SK-N-SH treated with all-trans-retinoic acid at 6 μM for 48 hours (cell line): Measurements from ENCODE around the gene SEPTIN5.
"Not testable (repeated sequence)": the region's sequence is repeated elsewhere in the genome, so short reads cannot be mapped to it uniquely, and the experiment has no call there.

Experiments used
- ATAC-seq: fragments of 200-7000 bp; cut with Tn5 transposase; 3 replicates; pipeline ENCODE4 v1.9.1; 2020; ENCODE audit warnings: mild to moderate bottlenecking, moderate library complexity
- ARNTL ChIP-seq: fragments of 450-650 bp; formaldehyde crosslinking; IDR thresholded peaks from 2 replicates; pipeline ENCODE4 v1.5.0; 2020; ENCODE audit warnings: low read depth, mild to moderate bottlenecking, moderate library complexity, borderline replicate concordance
- BACH2 ChIP-seq: fragments of 250-450 bp; sonication (Bioruptor Pico); IDR thresholded peaks from 2 replicates; pipeline ENCODE4 v1.9.0; 2021; ENCODE audit warnings: mild to moderate bottlenecking, borderline replicate concordance
- CSDC2 ChIP-seq: fragments of 250-450 bp; sonication (Bioruptor Pico); IDR thresholded peaks from 2 replicates; pipeline ENCODE4 v1.5.0; 2020; ENCODE audit warnings: mild to moderate bottlenecking, moderate library complexity
- ESRRG ChIP-seq: fragments of 250-450 bp; sonication (Bioruptor Pico); IDR thresholded peaks from 2 replicates; pipeline ENCODE4 v1.6.1; 2021; ENCODE audit warnings: mild to moderate bottlenecking
- GLIS3 ChIP-seq: fragments of 250-450 bp; sonication (Bioruptor Pico); IDR thresholded peaks from 2 replicates; pipeline ENCODE4 v1.5.0; 2020; ENCODE audit warnings: mild to moderate bottlenecking, moderate library complexity
- ISL1 ChIP-seq: fragments of 250-450 bp; sonication (Bioruptor Pico); IDR thresholded peaks from 2 replicates; pipeline ENCODE4 v2.1.2; 2022; ENCODE audit warnings: mild to moderate bottlenecking, moderate library complexity
- OSR1 ChIP-seq: fragments of 250-450 bp; sonication (Bioruptor Pico); IDR thresholded peaks from 2 replicates; pipeline ENCODE4 v1.8.0; 2022; ENCODE audit warnings: moderate library complexity, mild to moderate bottlenecking, inconsistent platforms
- PPARA ChIP-seq: fragments of 250-450 bp; sonication (Bioruptor Pico); IDR thresholded peaks from 2 replicates; pipeline ENCODE4 v1.5.0; 2020; ENCODE audit warnings: mild to moderate bottlenecking, borderline replicate concordance
- RARB ChIP-seq: fragments of 250-450 bp; sonication (Bioruptor Pico); IDR thresholded peaks from 2 replicates; pipeline ENCODE4 v1.8.0; 2021; ENCODE audit warnings: mild to moderate bottlenecking, moderate library complexity
- TCF4 ChIP-seq: fragments of 250-450 bp; sonication (Bioruptor Pico); IDR thresholded peaks from 2 replicates; pipeline ENCODE4 v1.8.0; 2021; ENCODE audit warnings: mild to moderate bottlenecking, moderate library complexity, borderline replicate concordance
- TOX ChIP-seq: fragments of 250-450 bp; sonication (Bioruptor Pico); IDR thresholded peaks from 2 replicates; pipeline ENCODE4 v1.8.0; 2021; ENCODE audit warnings: mild to moderate bottlenecking, moderate library complexity, borderline replicate concordance
- ZC3H10 ChIP-seq: fragments of 250-450 bp; sonication (Bioruptor Pico); IDR thresholded peaks from 2 replicates; pipeline ENCODE4 v1.5.1; 2021; ENCODE audit warnings: mild to moderate bottlenecking, moderate library complexity
- ZFP3 ChIP-seq: fragments of 250-450 bp; sonication (Bioruptor Pico); IDR thresholded peaks from 2 replicates; pipeline ENCODE4 v1.5.0; 2020; ENCODE audit warnings: mild to moderate bottlenecking, moderate library complexity
- ZFP30 ChIP-seq: fragments of 450-650 bp; formaldehyde crosslinking; IDR thresholded peaks from 2 replicates; pipeline ENCODE4 v1.5.0; 2022; ENCODE audit warnings: mild to moderate bottlenecking, moderate library complexity
- ZNF565 ChIP-seq: fragments of 450-650 bp; formaldehyde crosslinking; conservative IDR thresholded peaks from 2 replicates; pipeline ENCODE4 v1.5.0; 2020; ENCODE audit warnings: low read depth, mild to moderate bottlenecking, moderate library complexity
- TF ChIP-seq, protein P1 (sequence below): fragments of 250-450 bp; sonication (Bioruptor Pico); IDR thresholded peaks from 2 replicates; pipeline ENCODE4 v1.8.0; 2020; ENCODE audit warnings: mild to moderate bottlenecking, moderate library complexity, borderline replicate concordance
- TF ChIP-seq, protein P2 (sequence below): fragments of 250-450 bp; sonication (Bioruptor Pico); IDR thresholded peaks from 2 replicates; pipeline ENCODE4 v1.5.1; 2020; ENCODE audit warnings: low read depth, mild to moderate bottlenecking, moderate library complexity
- TF ChIP-seq, protein P3 (sequence below): fragments of 250-450 bp; sonication (Bioruptor Pico); IDR thresholded peaks from 2 replicates; pipeline ENCODE4 v1.5.1; 2021; ENCODE audit warnings: mild to moderate bottlenecking, moderate library complexity
- TF ChIP-seq, protein P4 (sequence below): fragments of 250-450 bp; sonication (Bioruptor Pico); IDR thresholded peaks from 2 replicates; pipeline ENCODE4 v1.8.0; 2021; ENCODE audit warnings: low read depth, mild to moderate bottlenecking, moderate library complexity, borderline replicate concordance

SEPTIN5 gene

DNA sequence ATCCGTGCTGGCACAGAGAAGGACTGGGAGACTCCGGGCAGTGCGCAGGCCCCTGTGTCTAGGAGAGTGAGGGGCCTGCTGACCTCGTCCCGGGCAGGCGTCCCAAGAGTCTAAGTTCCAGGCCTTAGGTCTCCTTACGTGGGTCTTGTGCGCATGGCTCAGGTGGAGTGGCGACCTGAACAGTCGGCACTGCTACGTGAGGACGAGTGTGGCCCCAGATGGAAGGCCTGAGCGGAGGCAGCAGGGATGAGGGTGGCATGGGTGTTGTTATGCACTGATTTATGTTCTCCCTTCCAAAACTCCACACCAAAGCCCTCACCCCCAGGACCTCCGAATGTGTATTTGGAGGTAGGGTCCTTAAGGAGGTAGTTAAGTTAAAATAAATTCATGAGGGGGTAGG is 20.7 kb upstream of the SEPTIN5 start (continued):
- TF ChIP-seq ZNF565 (CRISPR knock-in tag) = no peak
- no peak for TF ChIP-seq ESRRG
- TF ChIP-seq, protein P1, sequence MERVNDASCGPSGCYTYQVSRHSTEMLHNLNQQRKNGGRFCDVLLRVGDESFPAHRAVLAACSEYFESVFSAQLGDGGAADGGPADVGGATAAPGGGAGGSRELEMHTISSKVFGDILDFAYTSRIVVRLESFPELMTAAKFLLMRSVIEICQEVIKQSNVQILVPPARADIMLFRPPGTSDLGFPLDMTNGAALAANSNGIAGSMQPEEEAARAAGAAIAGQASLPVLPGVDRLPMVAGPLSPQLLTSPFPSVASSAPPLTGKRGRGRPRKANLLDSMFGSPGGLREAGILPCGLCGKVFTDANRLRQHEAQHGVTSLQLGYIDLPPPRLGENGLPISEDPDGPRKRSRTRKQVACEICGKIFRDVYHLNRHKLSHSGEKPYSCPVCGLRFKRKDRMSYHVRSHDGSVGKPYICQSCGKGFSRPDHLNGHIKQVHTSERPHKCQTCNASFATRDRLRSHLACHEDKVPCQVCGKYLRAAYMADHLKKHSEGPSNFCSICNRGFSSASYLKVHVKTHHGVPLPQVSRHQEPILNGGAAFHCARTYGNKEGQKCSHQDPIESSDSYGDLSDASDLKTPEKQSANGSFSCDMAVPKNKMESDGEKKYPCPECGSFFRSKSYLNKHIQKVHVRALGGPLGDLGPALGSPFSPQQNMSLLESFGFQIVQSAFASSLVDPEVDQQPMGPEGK (CRISPR knock-in tag) = no peak

DNA sequence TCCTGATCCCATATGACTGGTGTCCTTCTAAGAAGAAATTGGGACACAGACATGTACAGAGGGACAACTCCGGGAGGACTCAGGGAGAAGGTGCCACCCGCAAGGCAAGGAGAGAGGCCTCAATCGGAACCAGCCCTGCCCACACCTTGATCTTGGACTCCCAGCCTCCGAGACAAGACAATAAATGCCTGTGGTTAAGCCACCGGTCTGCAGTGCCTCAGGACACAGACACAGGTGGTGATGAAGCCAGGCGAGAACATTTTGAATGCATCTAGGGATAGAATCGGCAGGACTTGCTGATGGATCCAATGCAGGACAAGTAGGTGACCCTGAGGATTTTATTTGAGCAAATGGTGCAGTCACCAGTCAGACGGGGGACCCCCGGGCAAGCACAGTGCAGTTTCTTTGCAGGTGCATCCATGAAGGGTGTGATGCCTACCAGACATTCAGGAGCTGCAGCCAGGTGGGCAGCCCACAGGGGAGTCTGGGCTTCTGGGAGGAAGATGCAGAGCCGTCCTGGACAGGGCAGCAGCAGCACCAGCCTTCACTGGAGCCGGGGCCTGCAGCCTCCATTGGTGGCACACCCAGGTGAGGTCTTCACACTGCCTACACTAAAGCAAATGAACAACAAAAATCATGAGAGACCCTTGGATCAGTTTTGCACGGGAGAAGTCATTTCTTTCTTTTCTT is 20.2 kb upstream of the SEPTIN5 start:
- TF ChIP-seq ZNF565 (CRISPR knock-in tag) (no peak), ZFP30 (CRISPR knock-in tag) (no peak), TCF4 (CRISPR knock-in tag) (no peak), OSR1 (CRISPR knock-in tag) (no peak), ISL1 (CRISPR knock-in tag) (no peak), BACH2 (CRISPR knock-in tag) (no peak), CSDC2 (CRISPR knock-in tag) (no peak)
- TF ChIP-seq, protein P2, sequence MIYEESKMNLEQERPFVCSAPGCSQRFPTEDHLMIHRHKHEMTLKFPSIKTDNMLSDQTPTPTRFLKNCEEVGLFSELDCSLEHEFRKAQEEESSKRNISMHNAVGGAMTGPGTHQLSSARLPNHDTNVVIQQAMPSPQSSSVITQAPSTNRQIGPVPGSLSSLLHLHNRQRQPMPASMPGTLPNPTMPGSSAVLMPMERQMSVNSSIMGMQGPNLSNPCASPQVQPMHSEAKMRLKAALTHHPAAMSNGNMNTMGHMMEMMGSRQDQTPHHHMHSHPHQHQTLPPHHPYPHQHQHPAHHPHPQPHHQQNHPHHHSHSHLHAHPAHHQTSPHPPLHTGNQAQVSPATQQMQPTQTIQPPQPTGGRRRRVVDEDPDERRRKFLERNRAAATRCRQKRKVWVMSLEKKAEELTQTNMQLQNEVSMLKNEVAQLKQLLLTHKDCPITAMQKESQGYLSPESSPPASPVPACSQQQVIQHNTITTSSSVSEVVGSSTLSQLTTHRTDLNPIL (CRISPR knock-in tag) = no peak
- no peak for ATAC-seq

DNA sequence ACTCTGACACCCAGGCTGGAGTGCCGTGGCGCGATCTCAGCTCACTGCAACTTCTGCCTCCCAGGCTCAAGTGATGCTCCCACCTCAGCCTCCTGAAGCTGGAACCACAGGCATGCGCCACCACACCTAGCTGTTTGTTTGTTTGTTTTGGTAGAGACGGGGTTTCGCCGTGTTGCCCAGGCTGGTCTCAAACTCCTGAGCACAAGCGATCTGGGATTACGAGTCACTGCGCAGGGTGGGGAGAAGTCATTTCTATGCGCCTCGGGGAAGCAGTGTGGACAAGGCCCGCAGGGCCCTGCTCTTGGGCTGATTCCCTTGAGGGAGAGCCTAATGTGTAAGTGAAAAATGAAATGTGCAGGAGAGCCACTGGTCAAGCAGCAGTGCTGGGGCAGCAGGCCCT is 19.6 kb upstream of the SEPTIN5 start:
- no peak for ATAC-seq
- no peak for TF ChIP-seq TCF4 (CRISPR knock-in tag)
- no peak for TF ChIP-seq ZFP3
- no peak for TF ChIP-seq RARB (CRISPR knock-in tag)
- TF ChIP-seq ZNF565 (CRISPR knock-in tag) = no peak
- no peak for TF ChIP-seq ARNTL (CRISPR knock-in tag)
- no peak for TF ChIP-seq GLIS3 (CRISPR knock-in tag)
- TF ChIP-seq PPARA = no peak
- no peak for TF ChIP-seq ZC3H10
- no peak for TF ChIP-seq OSR1 (CRISPR knock-in tag)
- TF ChIP-seq, protein P3, sequence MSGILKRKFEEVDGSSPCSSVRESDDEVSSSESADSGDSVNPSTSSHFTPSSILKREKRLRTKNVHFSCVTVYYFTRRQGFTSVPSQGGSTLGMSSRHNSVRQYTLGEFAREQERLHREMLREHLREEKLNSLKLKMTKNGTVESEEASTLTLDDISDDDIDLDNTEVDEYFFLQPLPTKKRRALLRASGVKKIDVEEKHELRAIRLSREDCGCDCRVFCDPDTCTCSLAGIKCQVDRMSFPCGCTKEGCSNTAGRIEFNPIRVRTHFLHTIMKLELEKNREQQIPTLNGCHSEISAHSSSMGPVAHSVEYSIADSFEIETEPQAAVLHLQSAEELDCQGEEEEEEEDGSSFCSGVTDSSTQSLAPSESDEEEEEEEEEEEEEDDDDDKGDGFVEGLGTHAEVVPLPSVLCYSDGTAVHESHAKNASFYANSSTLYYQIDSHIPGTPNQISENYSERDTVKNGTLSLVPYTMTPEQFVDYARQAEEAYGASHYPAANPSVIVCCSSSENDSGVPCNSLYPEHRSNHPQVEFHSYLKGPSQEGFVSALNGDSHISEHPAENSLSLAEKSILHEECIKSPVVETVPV (CRISPR knock-in tag) = no peak
- TF ChIP-seq TOX (CRISPR knock-in tag) = no peak

DNA sequence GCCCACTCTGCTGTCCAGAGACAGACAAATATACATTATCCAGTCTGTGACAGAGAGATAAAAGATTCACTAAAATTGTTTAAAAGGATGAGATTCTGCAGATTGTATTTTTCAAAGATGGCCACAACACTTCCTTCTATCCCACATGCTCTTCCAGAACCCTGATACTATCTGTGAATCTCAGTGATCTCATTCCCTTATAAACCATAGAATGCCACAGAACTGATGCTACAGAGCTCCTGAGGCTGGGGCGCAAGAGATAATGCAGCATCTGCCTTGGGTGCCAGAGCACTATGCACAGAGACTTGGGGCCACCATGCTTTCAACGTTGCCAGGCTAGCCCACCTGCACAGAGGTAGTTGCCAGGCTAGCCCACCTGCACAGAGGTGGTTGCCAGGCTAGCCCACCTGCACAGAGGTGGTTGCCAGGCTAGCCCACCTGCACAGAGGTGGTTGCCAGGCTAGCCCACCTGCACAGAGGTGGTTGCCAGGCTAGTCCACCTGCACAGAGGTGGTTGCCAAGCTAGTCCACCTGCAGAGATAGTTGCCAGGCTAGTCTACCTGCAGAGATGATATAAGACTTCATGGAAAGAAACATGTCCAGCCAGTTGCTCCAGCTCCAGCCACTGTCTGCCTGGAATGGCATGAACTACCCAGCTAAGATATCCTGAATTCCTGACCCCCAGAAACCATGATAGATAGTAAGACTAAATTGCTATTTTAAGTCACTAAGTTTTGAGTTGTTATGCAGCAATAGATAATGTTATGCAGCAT is 17.6 kb upstream of the SEPTIN5 start:
- no peak; the same call in 2 of the 3 replicates for ATAC-seq
- TF ChIP-seq PPARA (no peak), TCF4 (CRISPR knock-in tag) (peak; percentile 80; the same call in 1 of the 2 replicates)

DNA sequence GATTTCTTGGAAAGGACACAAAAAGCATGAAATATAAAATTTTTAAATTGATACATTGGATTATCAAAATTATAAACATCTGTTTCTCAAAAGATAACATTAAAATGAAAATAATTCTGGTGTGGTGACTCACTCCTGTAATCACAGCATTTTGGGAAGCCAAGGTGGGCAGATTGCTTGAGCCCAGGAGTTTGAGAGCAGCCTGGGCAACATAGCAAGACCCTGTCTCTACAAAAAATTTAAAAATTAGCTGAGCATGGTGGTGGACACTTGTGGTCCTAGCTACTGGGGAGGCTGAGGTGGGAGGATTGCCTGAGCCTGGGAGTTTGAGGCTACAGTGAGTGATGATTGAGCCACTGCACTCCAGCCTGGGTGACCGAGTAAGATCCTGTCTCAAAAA is 16.4 kb upstream of the SEPTIN5 start:
- TF ChIP-seq TCF4 (CRISPR knock-in tag) = peak; percentile 69; the same call in 1 of the 2 replicates
- TF ChIP-seq, all 23 proteins: peak for 1; not testable (repeated sequence) for 22
- not testable (repeated sequence) for ATAC-seq

DNA sequence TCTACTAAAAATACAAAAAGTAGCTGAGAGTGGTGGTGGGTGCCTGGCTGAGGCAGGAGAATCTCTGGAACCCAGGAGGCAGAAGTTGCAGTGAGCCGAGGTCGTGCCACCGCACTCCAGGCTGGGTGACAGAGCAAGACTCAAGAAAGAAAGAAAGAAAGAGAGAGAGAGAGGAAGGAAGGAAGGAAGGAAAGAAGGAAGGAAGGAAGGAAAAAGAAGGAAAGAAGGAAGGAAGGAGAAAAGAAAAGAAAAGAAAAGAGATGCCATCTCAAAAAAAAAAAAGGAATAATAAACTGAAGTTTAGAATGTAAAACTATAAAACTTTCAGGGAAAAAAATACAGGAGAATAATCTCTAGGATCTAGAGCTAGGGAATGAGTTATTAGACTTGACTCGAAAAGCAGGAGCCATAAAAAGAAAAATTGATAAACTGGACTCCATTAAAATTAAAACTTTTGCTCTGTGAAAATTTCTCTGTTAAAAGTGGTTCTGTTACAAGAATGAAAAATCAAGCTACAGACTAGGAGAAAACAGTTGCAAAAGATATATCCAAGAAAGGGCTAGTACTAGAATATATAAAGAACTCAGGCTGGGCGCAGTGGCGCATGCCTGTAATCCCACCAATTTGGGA is 13.4 kb upstream of the SEPTIN5 start:
- ATAC-seq = no peak

More for the DNA sequence above, 13.4 kb upstream of the SEPTIN5 start:
- TF ChIP-seq PPARA (no peak), RARB (CRISPR knock-in tag) (no peak), CSDC2 (CRISPR knock-in tag) (no peak), ZNF565 (CRISPR knock-in tag) (no peak), ZFP3 (no peak), ZC3H10 (no peak)
- TF ChIP-seq, protein P4, sequence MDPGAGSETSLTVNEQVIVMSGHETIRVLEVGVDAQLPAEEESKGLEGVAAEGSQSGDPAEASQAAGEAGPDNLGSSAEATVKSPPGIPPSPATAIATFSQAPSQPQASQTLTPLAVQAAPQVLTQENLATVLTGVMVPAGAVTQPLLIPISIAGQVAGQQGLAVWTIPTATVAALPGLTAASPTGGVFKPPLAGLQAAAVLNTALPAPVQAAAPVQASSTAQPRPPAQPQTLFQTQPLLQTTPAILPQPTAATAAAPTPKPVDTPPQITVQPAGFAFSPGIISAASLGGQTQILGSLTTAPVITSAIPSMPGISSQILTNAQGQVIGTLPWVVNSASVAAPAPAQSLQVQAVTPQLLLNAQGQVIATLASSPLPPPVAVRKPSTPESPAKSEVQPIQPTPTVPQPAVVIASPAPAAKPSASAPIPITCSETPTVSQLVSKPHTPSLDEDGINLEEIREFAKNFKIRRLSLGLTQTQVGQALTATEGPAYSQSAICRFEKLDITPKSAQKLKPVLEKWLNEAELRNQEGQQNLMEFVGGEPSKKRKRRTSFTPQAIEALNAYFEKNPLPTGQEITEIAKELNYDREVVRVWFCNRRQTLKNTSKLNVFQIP (CRISPR knock-in tag) = no peak
